ENCODE results near the gene C11orf68. TPM values are rescaled to one million over a fixed set of nuclear protein-coding genes. Genes with fewer than 3 reads are reported as not detected.
A peak's percentile ranks its signal among the peaks of the same experiment; 100 is the strongest.

Gene C11orf68
- polyA plus RNA-seq, 3 donors, result 35.3 to 46.2 (median 44.4) TPM

- no peak for DNase-seq
Measured at GRCh38 chr11:65882120-65883057, 36.5 kb downstream of the C11orf68 start.

- DNase-seq, result no peak
Measured at GRCh38 chr11:65880844-65881421, 37.9 kb downstream of the C11orf68 start.

- DNase-seq, result no peak
Measured at GRCh38 chr11:65880027-65880426, 38.8 kb downstream of the C11orf68 start.

GRCh38 chr11:65879617-65880016 lies 39.2 kb downstream of the C11orf68 start, which contains the start of gene CTSW:
Gene CTSW, plus strand, starts transcription at chr11:65879837. Its CDS starts 18 bp downstream, at chr11:65879855.
- DNase-seq, result no peak

- DNase-seq, result peak; percentile 91
Measured at GRCh38 chr11:65873318-65874156, 45.3 kb downstream of the C11orf68 start.

GRCh38 chr11:65872586-65873317 lies 46.1 kb downstream of the C11orf68 start, which contains the start of gene EFEMP2:
Gene EFEMP2, minus strand, starts transcription at chr11:65872800. Its CDS starts 446 bp downstream, at chr11:65872354.
- DNase-seq, result no peak

GRCh38 chr11:65871811-65872548 lies 46.9 kb downstream of the C11orf68 start:
- DNase-seq, result no peak

- DNase-seq, result no peak
Measured at GRCh38 chr11:65870706-65871681, 47.9 kb downstream of the C11orf68 start.

GRCh38 chr11:65870307-65870658 lies 48.6 kb downstream of the C11orf68 start:
- no peak for DNase-seq

GRCh38 chr11:65869643-65870306 lies 49.1 kb downstream of the C11orf68 start:
- no peak for DNase-seq

- no peak for DNase-seq
Measured at GRCh38 chr11:65868907-65869306, 50.0 kb downstream of the C11orf68 start.

- no peak for DNase-seq
Measured at GRCh38 chr11:65868076-65868667, 50.7 kb downstream of the C11orf68 start.

GRCh38 chr11:65867284-65868071 lies 51.4 kb downstream of the C11orf68 start:
- no peak for DNase-seq

All from renal pelvis (tissue), 4 donors.